Activated CD4-positive, alpha-beta T cell treated with anti-CD3 and anti-CD28 coated beads, Interleukin-2, amount 10 ng/mL, durations not matched to agents 24 days and 14 days (primary cell): ENCODE data around the gene TMEM204. TPM values are rescaled to one million over a fixed set of nuclear protein-coding genes. Genes with fewer than 3 reads are reported as not detected.

Source experiments
- total RNA-seq: library from RNA; stranded (reverse); gene quantifications from 2 replicates; pipeline ENCODE4 v1.2.3, GENCODE V29; 2022

TMEM204 gene
- total RNA-seq, 1 donor from 2014 or later, result 20.8 TPM

Other genes starting within 250 kb of the TMEM204 start
- gene UBE2I, start 224.0 kb upstream of the TMEM204 start, total RNA-seq, result 269 and 278 TPM in 2 replicates
- 0.30 TPM in 1 of 2 replicates, not detected in the other for gene BAIAP3, start 200.0 kb upstream of the TMEM204 start, total RNA-seq
- gene TSR3, start 181.8 kb upstream of the TMEM204 start, total RNA-seq, result 81.5 and 88.2 TPM in 2 replicates
- 23.3 and 23.9 TPM in 2 replicates for gene GNPTG, start 181.7 kb upstream of the TMEM204 start, total RNA-seq
- 38.4 and 43.9 TPM in 2 replicates for gene UNKL, start 119.0 kb upstream of the TMEM204 start, total RNA-seq
- gene UQCC4, start 112.9 kb upstream of the TMEM204 start, total RNA-seq, result 22.3 and 24.6 TPM in 2 replicates
- gene PERCC1, start 102.6 kb upstream of the TMEM204 start, total RNA-seq, result not detected in 2 replicates
- gene CCDC154, start 89.1 kb upstream of the TMEM204 start, total RNA-seq, result 1.3 and 2.3 TPM in 2 replicates
- 56.5 and 58.0 TPM in 2 replicates for gene CLCN7, start 58.6 kb upstream of the TMEM204 start, total RNA-seq
- gene PTX4, start 44.7 kb upstream of the TMEM204 start, total RNA-seq, result not detected in 2 replicates
- gene TELO2, start 40.3 kb upstream of the TMEM204 start, total RNA-seq, result 91.4 and 101 TPM in 2 replicates
- 9.8 and 11.6 TPM in 2 replicates for gene IFT140, start 78.4 kb downstream of the TMEM204 start, total RNA-seq
- gene CRAMP1, start 78.7 kb downstream of the TMEM204 start, total RNA-seq, result 34.9 and 36.7 TPM in 2 replicates
- gene JPT2, start 144.6 kb downstream of the TMEM204 start, total RNA-seq, result 119 and 120 TPM in 2 replicates
- gene MAPK8IP3, start 172.5 kb downstream of the TMEM204 start, total RNA-seq, result 78.2 and 80.2 TPM in 2 replicates
- gene NME3, start 237.9 kb downstream of the TMEM204 start, total RNA-seq, result 46.3 and 50.0 TPM in 2 replicates
- 28.2 and 30.0 TPM in 2 replicates for gene EME2, start 239.1 kb downstream of the TMEM204 start, total RNA-seq
- 201 and 207 TPM in 2 replicates for gene MRPS34, start 239.5 kb downstream of the TMEM204 start, total RNA-seq
- 24.6 and 24.9 TPM in 2 replicates for gene SPSB3, start 248.9 kb downstream of the TMEM204 start, total RNA-seq
- gene NUBP2, start 249.3 kb downstream of the TMEM204 start, total RNA-seq, result 77.4 and 81.1 TPM in 2 replicates